Ureter (tissue), 1 donor: Measurements from ENCODE around the gene ZNF317. TPM values are rescaled to one million over a fixed set of nuclear protein-coding genes. Genes with fewer than 3 reads are reported as not detected.
"Not testable (repeated sequence)": the region's sequence is repeated elsewhere in the genome, so short reads cannot be mapped to it uniquely, and the experiment has no call there.

Source experiments
- DNase-seq: peaks from one replicate; pipeline ENCODE4 v3.0.0-alpha.2; 2020; ENCODE audit warnings: low spot score
- total RNA-seq: library from RNA; stranded (reverse); gene quantifications from one replicate; pipeline ENCODE4 v1.2.4, GENCODE V29; 2023
- donor health status: DM: yes; HTN: yes; CAD: no.

ZNF317 gene
- total RNA-seq, 1 donor from 2014 or later = 35.7 TPM

GRCh38 chr19:9175326-9175725 is 35.1 kb downstream of the ZNF317 start:
- DNase-seq = no peak

- no peak for DNase-seq
Observed at GRCh38 chr19:9178901-9179300, 38.7 kb downstream of the ZNF317 start, which contains the start of gene OR7D2. OR7D2 (plus strand) TSS chr19:9178979; CDS start chr19:9185782, 6,803 bp downstream.

GRCh38 chr19:9183000-9183399 is 42.8 kb downstream of the ZNF317 start:
- DNase-seq = no peak

GRCh38 chr19:9187191-9187590 is 47.0 kb downstream of the ZNF317 start:
- DNase-seq = no peak

- no peak for DNase-seq
Observed at GRCh38 chr19:9189535-9189934, 49.3 kb downstream of the ZNF317 start.

GRCh38 chr19:9198044-9198443 is 57.8 kb downstream of the ZNF317 start:
- not testable (repeated sequence) for DNase-seq

GRCh38 chr19:9205501-9206113 is 65.4 kb downstream of the ZNF317 start:
- peak; percentile 67 for DNase-seq

Other genes starting within 250 kb of the ZNF317 start
- 0.18 TPM for gene MUC16, start 130.0 kb upstream of the ZNF317 start, total RNA-seq
- gene OR1M1, start 53.3 kb upstream of the ZNF317 start, total RNA-seq = not detected
- gene OR7G2, start 32.9 kb upstream of the ZNF317 start, total RNA-seq = not detected
- gene OR7G1, start 24.6 kb upstream of the ZNF317 start, total RNA-seq = not detected
- not detected for gene OR7G3, start 13.4 kb upstream of the ZNF317 start, total RNA-seq
- not detected for gene OR7D2, start 38.6 kb downstream of the ZNF317 start, total RNA-seq
- gene OR7D4, start 79.2 kb downstream of the ZNF317 start, total RNA-seq = not detected
- gene OR7E24, start 110.5 kb downstream of the ZNF317 start, total RNA-seq = not detected
- 8.9 TPM for gene ZNF699, start 169.4 kb downstream of the ZNF317 start, total RNA-seq
- 43.8 TPM for gene ZNF559, start 183.8 kb downstream of the ZNF317 start, total RNA-seq
- gene ZNF177, start 222.6 kb downstream of the ZNF317 start, total RNA-seq = 3.7 TPM